EL (cell line): ENCODE data around the gene SLC25A38.

ENCODE experiments used
- DNase-seq: peaks from one replicate; pipeline ENCODE4 v3.0.0-alpha.2; 2016

SLC25A38 gene

DNA sequence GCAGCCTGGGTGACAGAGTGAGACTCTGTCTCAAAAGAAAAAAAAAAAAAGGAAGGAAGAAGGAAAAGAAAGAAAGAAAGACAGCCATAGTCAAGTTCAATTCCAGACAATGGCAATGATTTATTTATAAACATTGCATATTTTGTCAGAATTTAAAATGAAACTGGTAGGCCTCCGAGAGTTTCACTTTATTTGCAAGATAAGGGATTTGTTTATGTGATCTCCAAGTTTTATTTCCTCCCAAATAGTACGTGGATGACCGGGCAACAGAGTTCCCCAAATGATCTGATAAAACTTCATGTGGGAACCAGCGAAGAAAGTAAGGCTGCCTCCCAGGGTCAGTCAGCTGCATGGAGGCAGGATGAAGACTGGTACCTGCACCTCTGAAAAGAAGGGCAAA is 55.7 kb downstream of the SLC25A38 start:
- DNase-seq = no peak

DNA sequence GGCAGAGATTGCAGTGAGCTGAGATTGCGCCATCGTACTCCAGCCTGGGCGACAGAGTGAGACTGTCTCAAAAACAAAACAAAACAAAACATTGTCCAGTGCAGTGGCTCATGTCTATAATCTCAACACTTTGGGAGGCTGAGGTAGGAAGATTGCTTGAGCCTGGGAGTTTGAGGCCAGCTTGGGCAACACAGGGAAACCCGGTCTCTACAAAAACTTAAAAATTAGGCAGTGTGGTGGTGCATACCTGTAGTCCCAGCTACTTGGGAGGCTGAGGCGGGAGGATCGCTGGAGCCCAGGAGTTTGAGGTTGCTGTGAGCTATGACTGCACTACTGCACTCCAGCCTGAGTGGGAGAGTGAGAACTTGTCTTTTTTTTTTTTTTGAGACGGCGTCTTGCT is 57.1 kb downstream of the SLC25A38 start:
- no peak for DNase-seq

DNA sequence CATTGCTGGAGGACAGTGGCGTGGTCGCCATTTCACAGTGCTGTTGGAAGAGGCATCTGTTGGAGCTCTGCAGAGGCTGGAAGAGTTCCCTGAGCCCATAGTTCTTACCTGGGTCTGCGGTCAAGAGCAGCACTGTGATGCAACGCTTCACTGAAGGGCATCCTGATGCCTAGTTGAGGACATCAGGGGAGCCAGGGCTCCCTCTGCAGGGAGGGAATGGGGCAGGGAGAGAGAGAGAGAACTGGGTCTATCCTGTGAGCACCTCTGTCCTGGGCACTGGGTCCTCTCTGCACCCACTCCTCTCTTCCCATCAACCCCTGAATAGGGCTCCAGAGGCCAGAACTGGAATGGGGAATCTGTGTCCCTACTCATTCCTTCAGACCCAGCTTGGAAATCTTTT is 60.4 kb downstream of the SLC25A38 start:
- no peak for DNase-seq

DNA sequence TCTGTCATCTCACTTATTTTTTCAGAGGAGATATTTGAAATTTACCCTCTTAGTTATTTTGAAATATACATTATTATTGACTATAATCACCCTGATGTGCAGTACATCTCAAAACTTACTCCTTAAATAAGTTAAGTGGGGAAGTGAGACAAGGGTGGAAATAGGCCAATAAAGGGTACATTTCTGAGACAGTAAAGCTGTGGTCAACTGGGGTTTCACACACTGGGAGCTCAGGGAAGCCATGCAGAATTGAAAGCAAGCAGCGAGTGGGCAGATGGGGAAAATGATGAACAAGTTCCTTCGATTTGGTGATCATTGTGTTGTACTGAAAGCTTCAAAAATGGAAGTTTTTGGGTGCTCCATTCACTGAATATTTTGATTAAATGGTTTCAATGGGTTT is 62.8 kb downstream of the SLC25A38 start:
- no peak for DNase-seq

DNA sequence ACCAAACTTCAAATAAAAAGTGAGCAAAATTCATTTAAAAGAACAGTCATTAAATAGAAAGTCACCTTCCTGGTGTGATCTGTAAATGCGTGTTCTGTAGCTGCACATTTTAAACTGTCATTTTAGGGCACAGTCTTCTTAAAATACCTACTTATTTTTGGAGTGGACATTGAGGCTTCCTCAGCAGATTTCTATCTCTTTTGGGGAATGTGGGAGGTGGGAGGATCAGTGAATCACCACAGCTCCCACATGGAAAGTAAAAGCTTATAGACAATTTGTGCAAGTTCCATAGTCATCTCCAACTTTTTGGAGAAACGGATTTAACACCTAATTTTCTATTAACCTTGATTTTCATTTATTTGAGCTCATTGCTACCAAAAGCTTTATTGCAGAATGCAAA is 63.3 kb downstream of the SLC25A38 start:
- no peak for DNase-seq
